GM18507 (cell line): Measurements from ENCODE around the gene KRT86.

Experiments
- DNase-seq: peaks from one replicate; pipeline ENCODE4 v3.0.0; 2011; ENCODE audit warnings: low read depth; ENCODE audit not compliant: insufficient read length; ENCODE audit errors: extremely low spot score
- FAIRE-seq: peaks from 2 replicates; lab custom pipeline; 2011; peaks lifted over from hg19 to GRCh38; lab: Jason Lieb, UNC

KRT86 gene

DNA sequence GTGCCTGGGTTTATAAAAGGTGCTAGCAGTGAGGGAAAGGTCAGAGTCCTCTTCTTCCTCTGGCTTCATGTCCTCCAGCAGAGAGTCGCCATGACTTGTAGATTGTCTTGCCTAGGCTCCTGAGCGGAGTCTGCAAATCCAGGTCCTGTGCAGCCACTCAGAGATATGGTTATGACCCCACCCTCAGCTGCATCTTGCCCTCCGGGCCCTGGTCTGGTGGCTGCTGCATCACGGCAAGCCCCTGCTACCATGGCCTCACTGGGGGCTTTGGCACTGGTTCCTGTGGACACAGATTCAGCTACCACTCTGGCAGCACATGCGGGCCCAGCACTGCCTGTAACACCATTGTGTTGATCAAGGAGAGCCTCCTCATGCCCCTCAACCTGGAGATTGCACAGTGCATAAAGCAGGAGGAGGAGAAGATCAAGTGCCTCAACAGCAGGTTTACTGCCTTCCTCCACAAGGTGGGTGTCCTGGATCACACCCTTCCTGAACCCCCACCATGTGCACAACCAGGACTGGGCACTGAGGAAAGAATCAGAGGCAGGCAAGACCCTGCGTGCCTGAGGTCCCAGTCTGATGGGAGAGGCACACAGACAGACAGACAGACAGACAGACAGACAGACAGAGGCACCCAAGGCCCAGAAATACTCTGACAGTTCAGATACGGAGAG, 10.5 kb upstream of the KRT86 start:
- FAIRE-seq (no peak), DNase-seq (no peak)

- FAIRE-seq, result no peak
- DNase-seq, result no peak
Measured at GRCh38 chr12:52264435-52264825, 10.0 kb upstream of the KRT86 start.

- FAIRE-seq (no peak), DNase-seq (no peak)
Measured at GRCh38 chr12:52266514-52266913, 7.9 kb upstream of the KRT86 start.

GRCh38 chr12:52267266-52267665, 7.2 kb upstream of the KRT86 start:
- FAIRE-seq, result no peak
- DNase-seq, result no peak

- DNase-seq (no peak), FAIRE-seq (no peak)
Measured at GRCh38 chr12:52267699-52268098, 6.7 kb upstream of the KRT86 start.

GRCh38 chr12:52268212-52268611, 6.2 kb upstream of the KRT86 start:
- FAIRE-seq (no peak), DNase-seq (no peak)

DNA sequence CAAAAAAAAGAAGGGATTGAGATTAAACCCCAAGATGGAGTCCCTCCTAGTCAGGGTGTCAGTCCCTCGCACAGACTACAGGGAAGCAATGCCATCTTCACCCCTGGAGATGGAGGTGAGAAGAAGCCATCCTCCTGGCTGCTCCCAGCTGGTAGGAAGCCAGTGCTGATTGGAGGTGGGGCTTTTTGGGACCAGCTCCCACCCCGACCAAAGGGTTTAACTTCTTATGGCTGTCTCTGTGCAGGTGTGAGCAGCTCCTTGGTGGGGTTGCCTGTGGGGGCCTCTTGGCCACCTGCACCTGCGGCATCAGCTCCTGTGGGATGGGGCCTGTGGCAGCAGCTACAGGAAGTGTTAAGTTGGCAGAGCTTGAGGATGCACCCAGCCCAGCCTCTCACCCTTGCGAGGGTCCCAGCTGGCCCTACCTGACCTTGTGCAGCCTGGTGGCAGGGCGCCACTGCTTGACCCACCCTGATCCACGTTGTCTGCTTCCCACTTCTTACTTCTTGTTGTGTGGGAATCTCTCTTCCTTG, 3.8 kb upstream of the KRT86 start:
- DNase-seq (no peak), FAIRE-seq (no peak)

DNA sequence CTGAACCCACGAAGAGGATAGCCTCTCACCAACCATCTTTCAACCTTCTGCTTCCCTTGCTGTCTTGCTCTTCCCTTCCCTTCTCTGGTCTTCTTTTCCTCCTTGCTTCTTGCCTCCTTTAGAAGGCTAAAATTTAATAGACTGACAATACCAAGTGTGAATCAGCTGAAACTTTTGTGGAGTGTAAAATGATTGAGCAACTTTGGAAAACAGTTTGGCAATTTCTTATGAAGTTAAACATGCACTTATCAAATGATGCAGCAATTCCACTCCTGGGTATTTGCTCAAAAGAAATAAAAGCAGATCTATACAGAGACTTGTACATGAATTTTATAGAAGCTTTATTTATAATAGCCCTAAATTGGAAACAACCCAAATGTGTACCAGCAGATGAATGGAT, 3.3 kb upstream of the KRT86 start:
- DNase-seq, result no peak
- no peak for FAIRE-seq

GRCh38 chr12:52275686-52276085, 1.2 kb downstream of the KRT86 start:
- no peak for FAIRE-seq
- DNase-seq, result no peak

- DNase-seq (no peak), FAIRE-seq (no peak)
Measured at GRCh38 chr12:52277486-52278245, 3.2 kb downstream of the KRT86 start.

GRCh38 chr12:52278575-52279421, 4.4 kb downstream of the KRT86 start:
- DNase-seq (peak; percentile 76), FAIRE-seq (peak; percentile 87)

- DNase-seq, result no peak
- no peak for FAIRE-seq
Measured at GRCh38 chr12:52279422-52280318, 5.2 kb downstream of the KRT86 start.

DNA sequence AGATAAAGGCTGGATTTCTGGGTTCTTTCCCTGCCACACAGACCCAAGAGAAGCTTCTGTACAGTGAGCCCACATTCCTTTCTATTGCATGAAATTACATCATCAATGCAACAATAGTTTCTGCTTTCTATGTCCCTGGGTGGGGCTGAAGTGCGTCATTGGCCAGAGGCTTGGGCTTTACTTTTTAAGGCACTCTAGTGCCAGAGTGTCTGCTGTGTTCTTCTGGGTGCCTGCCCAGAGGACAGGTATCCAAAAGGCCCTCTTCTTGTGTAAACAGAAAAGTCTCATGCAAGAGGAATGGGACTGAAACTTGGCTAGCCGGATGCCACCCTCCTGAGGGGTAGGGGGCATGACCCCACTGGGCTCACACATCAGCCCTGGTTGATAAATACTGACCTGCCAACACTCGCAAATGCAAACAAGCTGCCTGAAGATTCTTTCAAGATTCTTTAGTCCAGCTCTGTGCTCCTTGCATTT, 5.9 kb downstream of the KRT86 start:
- FAIRE-seq (no peak), DNase-seq (no peak)

- FAIRE-seq (no peak), DNase-seq (no peak)
Measured at GRCh38 chr12:52280796-52281560, 6.5 kb downstream of the KRT86 start.

GRCh38 chr12:52284562-52285171, 10.2 kb downstream of the KRT86 start:
- FAIRE-seq, result no peak
- DNase-seq, result no peak

DNA sequence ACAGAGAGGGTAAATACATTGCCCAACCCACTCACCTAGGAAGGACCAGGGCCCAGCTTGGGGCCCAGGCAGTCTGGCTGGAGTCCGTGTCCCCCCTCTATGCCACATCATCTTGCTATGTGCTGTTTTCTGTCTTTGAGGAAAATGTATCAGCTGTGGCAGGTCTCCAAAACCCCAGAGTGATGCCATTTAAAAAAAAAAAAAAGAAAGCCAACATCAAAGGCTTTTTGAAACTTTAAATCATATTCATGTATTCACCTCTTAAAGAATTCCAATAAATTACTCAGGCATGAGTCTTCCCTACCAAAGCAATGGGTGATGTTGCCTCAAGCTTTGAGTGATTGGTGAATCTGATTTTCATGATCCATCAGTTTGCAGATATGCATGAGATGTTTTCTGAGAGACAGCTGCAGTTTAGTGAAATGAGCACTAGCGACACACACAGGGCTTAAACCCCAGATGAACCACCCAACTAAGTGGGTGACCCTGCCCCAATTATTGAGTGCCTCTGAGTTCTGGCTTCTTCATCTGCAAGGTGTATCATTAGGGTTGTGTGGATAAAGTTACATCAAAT, 10.8 kb downstream of the KRT86 start:
- DNase-seq (no peak), FAIRE-seq (no peak)

DNA sequence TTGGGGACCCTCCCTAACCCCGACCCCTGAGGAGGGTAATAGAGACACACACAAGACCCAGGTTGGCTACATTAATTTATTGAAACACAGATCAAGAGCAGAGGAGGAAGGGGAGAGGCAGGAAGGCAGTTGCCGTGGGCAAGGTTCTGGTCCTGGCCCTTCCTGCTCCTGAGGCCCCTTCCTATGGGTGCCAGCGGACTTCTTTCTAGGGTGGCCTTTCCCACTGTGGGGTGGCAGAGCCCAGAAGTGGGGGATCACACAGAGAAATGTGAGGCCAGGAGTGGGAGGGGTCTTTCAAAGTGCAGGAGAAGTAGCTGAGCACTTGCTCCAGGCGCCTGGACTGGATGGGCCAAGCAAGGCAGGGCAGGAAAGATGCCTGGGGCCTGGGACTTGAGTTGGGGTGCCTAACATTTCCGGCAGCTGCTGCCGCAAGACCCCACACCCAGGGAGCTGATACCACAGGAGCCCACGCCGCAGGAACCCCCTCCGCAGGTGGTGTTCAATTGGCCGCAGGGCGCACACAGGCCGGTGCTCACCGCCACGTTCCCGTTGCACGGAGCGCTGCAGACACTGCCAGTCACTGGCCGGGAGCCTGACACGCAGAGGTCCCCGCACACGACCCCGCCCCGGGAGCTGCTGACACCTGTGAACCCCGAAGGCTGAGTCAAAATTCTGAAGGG, 11.5 kb downstream of the KRT86 start:
- FAIRE-seq, result no peak
- no peak for DNase-seq
